Pancreas (tissue), 10 donors: ENCODE data around the gene LGALS3BP. TPM values are rescaled to one million over a fixed set of nuclear protein-coding genes. Genes with fewer than 3 reads are reported as not detected.

ENCODE experiments used
- ATAC-seq, 4 donors: fragments of 200-7000 bp; cut with Tn5 transposase; one replicate each; pipeline versions ENCODE4 v1.8.0 to v1.9.1; 2020; ENCODE audit warnings: mild to moderate bottlenecking in 4 of 4, moderate library complexity in 4 of 4
- DNase-seq, 6 donors: peaks; one replicate each; pipeline ENCODE4 v3.0.0-alpha.2; 2020
- FAIRE-seq: peaks from 2 replicates; lab custom pipeline; 2012; peaks lifted over from hg19 to GRCh38; lab: Jason Lieb, UNC
- H3K27ac ChIP-seq, 4 donors: fragments of 200-600 bp; sonication (generic); 1 replicate in 3 of 4; 2 replicates in 1 of 4; pipeline versions ENCODE4 v1.5.0 to v1.8.0; 2020
- H3K27me3 ChIP-seq, 4 donors: fragments of 200-600 bp; one replicate each; pipeline ENCODE4 v1.8.0; 2021
- H3K36me3 ChIP-seq, 3 donors: fragments of 200-600 bp; sonication (generic) in 1 of 3; one replicate each; pipeline versions ENCODE4 v1.5.0 to v1.8.0; 2020 to 2021
- H3K4me1 ChIP-seq, 3 donors: fragments of 200-600 bp; one replicate each; pipeline ENCODE4 v1.8.0; 2021
- H3K4me3 ChIP-seq, 4 donors: fragments of 200-600 bp; sonication (generic) in 2 of 4; one replicate each; pipeline versions ENCODE4 v1.5.0 to v1.8.0; 2020 to 2021
- H3K9me3 ChIP-seq, 4 donors: fragments of 200-600 bp; one replicate each; pipeline ENCODE4 v1.8.0; 2021
- CTCF ChIP-seq, 4 donors: fragments of 200-600 bp; sonication (generic) in 3 of 4; IDR thresholded peaks; one replicate each; pipeline versions ENCODE4 v1.5.0 to v1.8.0; 2021; ENCODE audit warnings: antibody characterized with exemption in 4 of 4
- WGBS, 2 donors: extraction: QIAGEN DNeasy Blood & Tissue Kit; methylation state at CpG; one replicate each; pipeline ENCODE4 v1.1.7; 2013; 5-methylcytosine and 5-hydroxymethylcytosine counted together
- intact Hi-C, 3 donors: fragments of 100-400 bp; cut with DNase I; formaldehyde crosslinking; loops; one replicate each; pipeline versions ENCODE4 v1.11.1 to v1.14.2; 2022
- polyA plus RNA-seq, 2 donors: library from polyadenylated mRNA; stranded (reverse); fragments of 200-250 nt; gene quantifications; one replicate each; pipeline ENCODE4 v1.2.3, GENCODE V29; 2013
- total RNA-seq, 6 donors: library from RNA; stranded (reverse); fragmentation: NEBNext Ultra II Directional in 4 of 6; extraction: Animal tissue kit (Norgen Biotek cat#: 25700) in 4 of 6; gene quantifications; one replicate each; pipeline versions ENCODE4 v1.2.1 to v1.2.4, GENCODE V29; 2021 to 2023
- donor health status: healthy with polysubstance abuse.
- donor health status: DM: no; HTN: no; CAD: no; lungs with moderate emphysema.
- donor health status: DM: no; HTN: no; CAD: no.
- donor health status: control.
- donor health status: control.
- donor health status: Bipolar disorder and iron deficiency.
- donor health status: DM: yes; HTN: yes; CAD: no.
- donor health status: DM: no; HTN: no; CAD: no.
- donor health status: DM: no; HTN: no; CAD: no.
- donor health status: DM: yes; HTN: yes; CAD: no.

LGALS3BP gene
- total and polyA plus RNA-seq, 8 donors: 35.3 to 169 (median 77.2) TPM

- Histone ChIP-seq H3K4me1 (no peaks in the 10 kb centered on the region), H3K4me3 (no peak overlapping the region), H3K9me3 (no peaks in the 10 kb centered on the region), H3K36me3 (no peaks in the 10 kb centered on the region), H3K27ac (no peak overlapping the region), H3K27me3 (no peaks in the 10 kb centered on the region)
- 86 to 88% methylated on average over 6 of the region's 6 CpGs for WGBS, 2 donors
- no peak for TF ChIP-seq CTCF (IDR thresholded peaks at IDR 0.05)
- no peak for FAIRE-seq
- no peak for ATAC-seq
- intact Hi-C loops: no loop called here
- no peak for DNase-seq
Measured at GRCh38 chr17:78940708-78941107, 39.0 kb downstream of the LGALS3BP start.

GRCh38 chr17:78940258-78940657, 39.5 kb downstream of the LGALS3BP start:
- no peak for TF ChIP-seq CTCF (IDR thresholded peaks at IDR 0.05)
- no peaks in the 10 kb centered on the region for H3K27me3 ChIP-seq
- FAIRE-seq: no peak
- H3K36me3 ChIP-seq: no peaks in the 10 kb centered on the region
- no peaks in the 10 kb centered on the region for H3K4me1 ChIP-seq
- H3K27ac ChIP-seq: no peak overlapping the region
- 81 to 93% methylated on average over 5 of the region's 5 CpGs for WGBS, 2 donors
- DNase-seq: no peak
- intact Hi-C loops: no loop called here
- H3K9me3 ChIP-seq: no peaks in the 10 kb centered on the region
- no peak for ATAC-seq
- no peak overlapping the region for H3K4me3 ChIP-seq

- intact Hi-C loops: loop anchor here in 1 of 3 donors (10.0 kb wide), 1 partner anchor 45 kb away; no protein-coding TSS in a partner anchor
- Histone ChIP-seq H3K27me3 (no peaks in the 10 kb centered on the region), H3K4me3 (no peak overlapping the region), H3K27ac (no peak overlapping the region), H3K4me1 (peaks cover under 1 to 5% (median 2%) of the 10 kb centered on the region in 3 donors), H3K9me3 (no peaks in the 10 kb centered on the region), H3K36me3 (no peaks in the 10 kb centered on the region)
- FAIRE-seq (no peak), DNase-seq (no peak), ATAC-seq (no peak)
- WGBS, 2 donors: 90 to 94% methylated on average over 6 of the region's 6 CpGs
- no peak for TF ChIP-seq CTCF (IDR thresholded peaks at IDR 0.05)
Measured at GRCh38 chr17:78939615-78940014, 40.1 kb downstream of the LGALS3BP start.

GRCh38 chr17:78937561-78937960, 42.2 kb downstream of the LGALS3BP start:
- H3K36me3 ChIP-seq: no peaks in the 10 kb centered on the region
- H3K4me1 ChIP-seq: peaks cover 7 to 19% (median 10%) of the 10 kb centered on the region in 3 donors
- H3K27ac ChIP-seq: no peak overlapping the region
- FAIRE-seq: no peak
- no peak for TF ChIP-seq CTCF (IDR thresholded peaks at IDR 0.05)
- no peak for DNase-seq
- ATAC-seq: no peak
- no peaks in the 10 kb centered on the region for H3K9me3 ChIP-seq
- no peaks in the 10 kb centered on the region for H3K27me3 ChIP-seq
- WGBS, 2 donors: 83 to 84% methylated on average over 11 of the region's 11 CpGs
- intact Hi-C loops: loop anchor here in 1 of 3 donors (10.0 kb wide), 1 partner anchor 47 kb away; no protein-coding TSS in a partner anchor
- H3K4me3 ChIP-seq: no peak overlapping the region
